H9 (cell line): ENCODE data around the gene VAV2. TPM values are rescaled to one million over a fixed set of nuclear protein-coding genes. Genes with fewer than 3 reads are reported as not detected.

Source experiments
- DNase-seq: peaks from one replicate; pipeline ENCODE4 v3.0.0-alpha.2; 2017
- H2AFZ ChIP-seq: one replicate; pipeline ENCODE4 v1.6.1; 2013; ENCODE audit warnings: mild to moderate bottlenecking, low read length, control low read depth, moderate library complexity
- H2AK5ac ChIP-seq: 2 replicates; pipeline ENCODE4 v1.6.1; 2013; ENCODE audit warnings: low read length, control low read depth, mixed read lengths; ENCODE audit not compliant: insufficient read length
- H2BK120ac ChIP-seq: one replicate; pipeline ENCODE4 v1.6.1; 2013; ENCODE audit warnings: low read depth, mild to moderate bottlenecking, low read length, control low read depth, inconsistent platforms; ENCODE audit not compliant: poor library complexity, severe bottlenecking
- H2BK12ac ChIP-seq: 2 replicates; pipeline ENCODE4 v1.6.1; 2013; ENCODE audit warnings: low read length, control low read depth, mixed read lengths, low read depth; ENCODE audit not compliant: insufficient read length
- H2BK15ac ChIP-seq: 2 replicates; pipeline ENCODE4 v1.6.1; 2013; ENCODE audit warnings: low read depth, low read length, control low read depth
- H2BK20ac ChIP-seq: one replicate; pipeline ENCODE4 v1.6.1; 2013; ENCODE audit warnings: low read depth, mild to moderate bottlenecking, low read length, control low read depth, inconsistent platforms; ENCODE audit not compliant: poor library complexity, severe bottlenecking
- H2BK5ac ChIP-seq: 2 replicates; pipeline ENCODE4 v1.6.1; 2013; ENCODE audit warnings: low read length, control low read depth, mixed read lengths; ENCODE audit not compliant: insufficient read length
- H3K14ac ChIP-seq: 2 replicates; pipeline ENCODE4 v1.6.1; 2013; ENCODE audit warnings: low read length, control low read depth; ENCODE audit not compliant: insufficient read depth
- H3K18ac ChIP-seq: 2 replicates; pipeline ENCODE4 v1.6.1; 2013; ENCODE audit warnings: low read depth, mild to moderate bottlenecking, mixed read lengths, low read length, control low read depth; ENCODE audit not compliant: insufficient read length
- H3K23ac ChIP-seq: 2 replicates; pipeline ENCODE4 v1.6.1; 2013; ENCODE audit warnings: low read length, control low read depth, mixed read lengths, low read depth; ENCODE audit not compliant: insufficient read length
- H3K23me2 ChIP-seq: 2 replicates; pipeline ENCODE4 v1.6.1; 2013; ENCODE audit warnings: low read depth, mild to moderate bottlenecking, mixed read lengths, low read length, control low read depth; ENCODE audit not compliant: insufficient read length, poor library complexity, severe bottlenecking
- H3K27ac ChIP-seq: 2 replicates; pipeline ENCODE4 v1.5.1; 2013; ENCODE audit warnings: low read length, control low read depth, mixed read lengths, low read depth; ENCODE audit not compliant: insufficient read length
- H3K27me3 ChIP-seq: 2 replicates; pipeline ENCODE4 v1.6.1; 2013; ENCODE audit warnings: low read length, control low read depth, inconsistent platforms; ENCODE audit not compliant: insufficient read depth
- H3K4ac ChIP-seq: 2 replicates; pipeline ENCODE4 v1.6.1; 2013; ENCODE audit warnings: low read depth, mild to moderate bottlenecking, control low read depth, inconsistent platforms, low read length, moderate library complexity
- H3K4me1 ChIP-seq: 2 replicates; pipeline ENCODE4 v1.6.1; 2013; ENCODE audit warnings: low read length, control low read depth, inconsistent platforms; ENCODE audit not compliant: insufficient read depth
- H3K4me2 ChIP-seq: 2 replicates; pipeline ENCODE4 v1.6.1; 2013; ENCODE audit warnings: low read length, control low read depth, mixed read lengths; ENCODE audit not compliant: insufficient read length, insufficient read depth
- H3K56ac ChIP-seq: 2 replicates; pipeline ENCODE4 v1.6.1; 2013; ENCODE audit warnings: low read depth, mild to moderate bottlenecking, mixed read lengths, low read length, control low read depth; ENCODE audit not compliant: insufficient read length
- H3K79me1 ChIP-seq: 2 replicates; pipeline ENCODE4 v1.6.1; 2013; ENCODE audit warnings: low read depth, mild to moderate bottlenecking, moderate library complexity, low read length, control low read depth, inconsistent platforms; ENCODE audit not compliant: insufficient read depth, poor library complexity, severe bottlenecking
- H3K79me2 ChIP-seq: 2 replicates; pipeline ENCODE4 v1.6.1; 2013; ENCODE audit warnings: low read length, control low read depth, inconsistent platforms; ENCODE audit not compliant: insufficient read depth
- H3K9ac ChIP-seq: 2 replicates; pipeline ENCODE4 v1.6.1; 2013; ENCODE audit warnings: low read length, control low read depth, mixed read lengths; ENCODE audit not compliant: insufficient read length; ENCODE audit errors: extremely low read depth
- H3K9me3 ChIP-seq: one replicate; pipeline ENCODE4 v1.6.1; 2013; ENCODE audit warnings: low read depth, low read length, inconsistent platforms; ENCODE audit not compliant: control insufficient read depth
- H3T11ph ChIP-seq: one replicate; pipeline ENCODE4 v1.6.1; 2013; ENCODE audit warnings: mild to moderate bottlenecking, low read length, control low read depth, inconsistent platforms
- H4K20me1 ChIP-seq: one replicate; pipeline ENCODE4 v1.6.1; 2013; ENCODE audit not compliant: control insufficient read depth, insufficient read length, insufficient read depth
- H4K5ac ChIP-seq: 2 replicates; pipeline ENCODE4 v1.6.1; 2013; ENCODE audit warnings: low read depth, mild to moderate bottlenecking, mixed read lengths, low read length, control low read depth; ENCODE audit not compliant: insufficient read length
- H4K8ac ChIP-seq: replicated peaks from 2 replicates; pipeline ENCODE4 v1.6.1; 2013; ENCODE audit warnings: low read length, control low read depth, mixed read lengths, low read depth; ENCODE audit not compliant: insufficient read length
- H4K91ac ChIP-seq: 2 replicates; pipeline ENCODE4 v1.6.1; 2013; ENCODE audit warnings: low read depth, mild to moderate bottlenecking, moderate library complexity, mixed read lengths, low read length, control low read depth; ENCODE audit not compliant: insufficient read length
- H3K27ac Mint-ChIP-seq, 3 experiments: 2 replicates in 2 of 3; 3 replicates in 1 of 3; pipeline ENCODE4 v1.8.0; 2020 to 2021; ENCODE audit warnings: mixed read lengths in 3 of 3, mild to moderate bottlenecking in 1 of 3, moderate library complexity in 1 of 3
- H3K27me3 Mint-ChIP-seq: 2 replicates; pipeline ENCODE4 v1.8.0; 2021; ENCODE audit warnings: low read depth, mild to moderate bottlenecking, moderate library complexity, mixed read lengths
- H3K36me3 Mint-ChIP-seq, 3 experiments: 2 replicates in 2 of 3; 3 replicates in 1 of 3; pipeline ENCODE4 v1.8.0; 2020 to 2021; ENCODE audit warnings: low read depth in 3 of 3, mixed read lengths in 3 of 3; ENCODE audit not compliant: insufficient read depth in 1 of 3
- H3K4me1 Mint-ChIP-seq, 2 experiments: 2 replicates each; pipeline ENCODE4 v1.8.0; 2020; ENCODE audit warnings: mixed read lengths in 2 of 2
- H3K4me3 Mint-ChIP-seq, 2 experiments: 2 replicates in 1 of 2; 3 replicates in 1 of 2; pipeline ENCODE4 v1.8.0; 2020 to 2021; ENCODE audit warnings: mild to moderate bottlenecking in 2 of 2, mixed read lengths in 2 of 2, moderate library complexity in 1 of 2
- H3K9me3 Mint-ChIP-seq, 2 experiments: 2 replicates in 1 of 2; 3 replicates in 1 of 2; pipeline ENCODE4 v1.8.0; 2020; ENCODE audit warnings: mild to moderate bottlenecking in 2 of 2, mixed read lengths in 2 of 2, moderate library complexity in 1 of 2
- CTCF ChIP-seq: fragments of 200-600 bp; sonication (generic); conservative IDR thresholded peaks from 3 replicates; pipeline ENCODE4 v1.8.0; 2021; ENCODE audit warnings: antibody characterized with exemption, mild to moderate bottlenecking
- WGBS: extraction: QIAGEN DNeasy Blood & Tissue Kit; methylation state at CpG from one replicate; pipeline ENCODE4 v1.1.7; 2013; ENCODE audit warnings: missing lambda C conversion rate, low lambda C conversion rate, mixed read lengths; ENCODE audit not compliant: insufficient read length; ENCODE audit errors: extremely low coverage; 5-methylcytosine and 5-hydroxymethylcytosine counted together
- total RNA-seq: library from RNA; stranded (reverse); gene quantifications from 2 replicates; pipeline ENCODE4 v1.2.1, GENCODE V29; 2021

The VAV2 gene
- total RNA-seq, 1 experiment from 2014 or later: 58.7 TPM

GRCh38 chr9:134036130-134036529 lies 44.0 kb upstream of the VAV2 start:
- Histone ChIP-seq H2BK5ac (no peak overlapping the region), H3K79me1 (no peaks in the 10 kb centered on the region), H4K91ac (no peak overlapping the region), H3K79me2 (no peaks in the 10 kb centered on the region), H3K14ac (no peak overlapping the region), H2AFZ (no peak overlapping the region), H4K5ac (no peak overlapping the region), H3K27me3 (no peaks in the 10 kb centered on the region), H3K27ac (no peak overlapping the region), H3K56ac (no peak overlapping the region), H2BK12ac (no peak overlapping the region), H2AK5ac (no peak overlapping the region), H3K9ac (no peak overlapping the region), H4K20me1 (no peaks in the 10 kb centered on the region), H3K23me2 (no peaks in the 10 kb centered on the region), H2BK120ac (no peak overlapping the region), H3K23ac (no peak overlapping the region), H3K4me1 (no peaks in the 10 kb centered on the region), H3T11ph (no peak overlapping the region), H4K8ac (no peak overlapping the region), H3K18ac (no peak overlapping the region), H3K4me2 (no peak overlapping the region), H3K9me3 (no peaks in the 10 kb centered on the region), H2BK20ac (no peak overlapping the region), H3K4ac (no peak overlapping the region), H2BK15ac (no peak overlapping the region)
- WGBS: no CpG with 5 or more reads among the region's 16 CpGs
- H3K27me3 Mint-ChIP-seq: no peaks in the 10 kb centered on the region; the same call in 1 of the 2 replicates
- no peak for DNase-seq
- H3K9me3 Mint-ChIP-seq: no peaks in the 10 kb centered on the region
- no peaks in the 10 kb centered on the region for H3K4me1 Mint-ChIP-seq
- no peak for TF ChIP-seq CTCF
- no peak overlapping the region for H3K4me3 Mint-ChIP-seq
- H3K36me3 Mint-ChIP-seq: peaks cover 43 to 79% (median 79%) of the 10 kb centered on the region in 3 experiments; a peak in 6 of 7 replicates
- H3K27ac Mint-ChIP-seq: no peak overlapping the region; a peak in 1 of 7 replicates
